NCI-H2171 (cell line): Measurements from ENCODE around the gene RCE1.
"Not testable (repeated sequence)": the region's sequence is repeated elsewhere in the genome, so short reads cannot be mapped to it uniquely, and the experiment has no call there.

Source experiments
- DNase-seq: peaks from one replicate; lab custom pipeline; 2025; lab: John Stamatoyannopoulos, UW

RCE1 gene

GRCh38 chr11:66842896-66843775 is at the start of gene RCE1:
RCE1 (plus strand) TSS chr11:66843441; CDS start chr11:66843456, 15 bp downstream.
- DNase-seq = peak; percentile 85

- not testable (repeated sequence) for DNase-seq
These were observed 43.4 kb upstream of the RCE1 start for GRCh38 chr11:66799815-66800214.

- DNase-seq = no peak
These were observed 42.4 kb upstream of the RCE1 start for GRCh38 chr11:66800720-66801428.

- no peak for DNase-seq
These were observed 33.6 kb upstream of the RCE1 start for GRCh38 chr11:66809592-66809991.

- DNase-seq = no peak
These were observed 32.6 kb upstream of the RCE1 start for GRCh38 chr11:66810576-66811185.

- no peak for DNase-seq
These were observed 28.6 kb upstream of the RCE1 start for GRCh38 chr11:66814678-66815077.

- DNase-seq = no peak
These were observed 27.6 kb upstream of the RCE1 start for GRCh38 chr11:66815646-66816045.

- no peak for DNase-seq
These were observed 24.8 kb upstream of the RCE1 start for GRCh38 chr11:66818231-66818955.

GRCh38 chr11:66820381-66820780 is 22.9 kb upstream of the RCE1 start:
- DNase-seq = no peak

- DNase-seq = no peak
These were observed 22.3 kb upstream of the RCE1 start for GRCh38 chr11:66820901-66821300.

GRCh38 chr11:66823700-66824099 is 19.5 kb upstream of the RCE1 start:
- no peak for DNase-seq

- DNase-seq = not testable (repeated sequence)
These were observed 18.7 kb upstream of the RCE1 start for GRCh38 chr11:66824573-66824972.

GRCh38 chr11:66834539-66834845 is 8.7 kb upstream of the RCE1 start:
- no peak for DNase-seq

GRCh38 chr11:66834943-66835342 is 8.3 kb upstream of the RCE1 start:
- no peak for DNase-seq

- no peak for DNase-seq
These were observed 7.4 kb upstream of the RCE1 start for GRCh38 chr11:66835768-66836405.

GRCh38 chr11:66840317-66841091 is 2.7 kb upstream of the RCE1 start:
- no peak for DNase-seq

GRCh38 chr11:66841861-66842260 is 1.4 kb upstream of the RCE1 start:
- DNase-seq = no peak

- DNase-seq = no peak
These were observed 743 bp upstream of the RCE1 start for GRCh38 chr11:66842501-66842895.

GRCh38 chr11:66843776-66844495 is 695 bp downstream of the RCE1 start:
- DNase-seq = no peak

GRCh38 chr11:66844496-66845142 is 1.4 kb downstream of the RCE1 start:
- no peak for DNase-seq
